Heart right ventricle (tissue), 16 donors: Measurements from ENCODE around the gene TGM5. TPM values are rescaled to one million over a fixed set of nuclear protein-coding genes. Genes with fewer than 3 reads are reported as not detected.
A peak's percentile ranks its signal among the peaks of the same experiment; 100 is the strongest.
"Not testable (repeated sequence)": the region's sequence is repeated elsewhere in the genome, so short reads cannot be mapped to it uniquely, and the experiment has no call there.

Experiments
- ATAC-seq, 8 donors: fragments of 200-7000 bp; cut with Tn5 transposase; one replicate each; pipeline ENCODE4 v1.9.1; 2020; ENCODE audit warnings: mild to moderate bottlenecking in 8 of 8, moderate library complexity in 8 of 8, moderate number of reproducible peaks in 1 of 8
- DNase-seq, 2 donors: peaks; one replicate each; pipeline ENCODE4 v3.0.0-alpha.2; 2020
- H3K27ac ChIP-seq, 10 donors: fragments of 200-600 bp; sonication (generic) in 2 of 10; one replicate each; pipeline versions ENCODE4 v1.5.0 to v1.8.0; 2020 to 2022; ENCODE audit warnings: mild to moderate bottlenecking in 3 of 10
- H3K27me3 ChIP-seq, 7 donors: fragments of 200-600 bp; one replicate each; pipeline ENCODE4 v1.8.0; 2021 to 2022; ENCODE audit warnings: mild to moderate bottlenecking in 2 of 7
- H3K36me3 ChIP-seq, 9 donors: fragments of 200-600 bp; sonication (generic) in 1 of 9; one replicate each; pipeline versions ENCODE4 v1.5.0 to v1.8.0; 2020 to 2022; ENCODE audit warnings: mild to moderate bottlenecking in 2 of 9
- H3K4me1 ChIP-seq, 9 donors: fragments of 200-600 bp; sonication (generic) in 1 of 9; one replicate each; pipeline versions ENCODE4 v1.5.0 to v1.8.0; 2020 to 2022; ENCODE audit warnings: mild to moderate bottlenecking in 4 of 9
- H3K4me3 ChIP-seq, 10 donors: fragments of 200-600 bp; sonication (generic) in 2 of 10; one replicate each; pipeline versions ENCODE4 v1.5.0 to v1.8.0; 2020 to 2022; ENCODE audit warnings: mild to moderate bottlenecking in 7 of 10, moderate library complexity in 2 of 10
- H3K9me3 ChIP-seq, 11 donors: fragments of 200-600 bp in 10 of 11; sonication (generic) in 2 of 11; one replicate each; pipeline versions ENCODE4 v1.5.0 to v1.8.0; 2013 to 2022; ENCODE audit warnings: mild to moderate bottlenecking in 2 of 11, control low read depth in 1 of 11, moderate library complexity in 1 of 11
- WGBS, 2 donors: extraction: QIAGEN DNeasy Blood & Tissue Kit; methylation state at CpG; one replicate each; pipeline ENCODE4 v1.1.7; 2013; ENCODE audit warnings: inconsistent platforms in 1 of 2; 5-methylcytosine and 5-hydroxymethylcytosine counted together
- intact Hi-C, 10 donors: fragments of 100-400 bp; cut with DNase I; formaldehyde crosslinking; loops; one replicate each; pipeline versions ENCODE4 v1.11.1 to v1.14.2; 2022
- polyA plus RNA-seq, 2 donors: library from polyadenylated mRNA; stranded (reverse); fragments of 200-250 nt; gene quantifications; one replicate each; pipeline ENCODE4 v1.2.3, GENCODE V29; 2013
- total RNA-seq, 10 donors: library from RNA; stranded (reverse); fragmentation: NEBNext Ultra II Directional in 3 of 10; extraction: Animal tissue kit (Norgen Biotek cat#: 25700) in 3 of 10; gene quantifications; one replicate each; pipeline versions ENCODE4 v1.2.1 to v1.2.4, GENCODE V29; 2021 to 2023
- TF ChIP-seq, protein P1 (sequence below), 9 donors: fragments of 200-600 bp; sonication (generic) in 2 of 9; IDR thresholded peaks; one replicate each; pipeline versions ENCODE4 v1.5.0 to v1.8.0; 2021 to 2022; ENCODE audit warnings: antibody characterized with exemption in 9 of 9, mild to moderate bottlenecking in 5 of 9, moderate library complexity in 1 of 9
- donor health status: Arrhythmogenic right ventricular cardiomyopathy.
- donor health status: ischemic (EF 13 %, LVEDD 7.1; RV severe dilation, severe dysfunction).
- donor health status: healthy with polysubstance abuse.
- donor health status: DM: no; HTN: yes; CAD: no.
- donor health status: DM: no; HTN: no; CAD: no.
- donor health status: ischemic (EF 25% LVEDD 6.9; RV normal size, moderate dysfunction).
- donor health status: ischemic (EF 25% LVEDD 5.7; RV mildly dilated, moderate dysfunction).
- donor health status: healthy.
- donor health status: DM: yes; HTN: yes; CAD: no.
- donor health status: Ischemic cardiomyopathy.
- donor health status: ischemic (EF 35%, LVEDD 5.7; RV mildly dilated, moderate dysfunction).
- donor health status: nonischemic (EF 11% LVEDD 7.7; RV severe dilation, severe dysfunction).
- donor health status: DM: yes; HTN: yes; CAD: no.
- donor health status: PGD.
- donor health status: ischemic (EF 29% LVEDD 5.4; RV normal size, mild dysfunction).
- donor health status: nonischemic (EF 23%, LVEDD 6.1; RV moderate dilation, normal function).

Gene TGM5
- total and polyA plus RNA-seq, 12 donors, result 0.10 TPM; not detected in 11

DNA sequence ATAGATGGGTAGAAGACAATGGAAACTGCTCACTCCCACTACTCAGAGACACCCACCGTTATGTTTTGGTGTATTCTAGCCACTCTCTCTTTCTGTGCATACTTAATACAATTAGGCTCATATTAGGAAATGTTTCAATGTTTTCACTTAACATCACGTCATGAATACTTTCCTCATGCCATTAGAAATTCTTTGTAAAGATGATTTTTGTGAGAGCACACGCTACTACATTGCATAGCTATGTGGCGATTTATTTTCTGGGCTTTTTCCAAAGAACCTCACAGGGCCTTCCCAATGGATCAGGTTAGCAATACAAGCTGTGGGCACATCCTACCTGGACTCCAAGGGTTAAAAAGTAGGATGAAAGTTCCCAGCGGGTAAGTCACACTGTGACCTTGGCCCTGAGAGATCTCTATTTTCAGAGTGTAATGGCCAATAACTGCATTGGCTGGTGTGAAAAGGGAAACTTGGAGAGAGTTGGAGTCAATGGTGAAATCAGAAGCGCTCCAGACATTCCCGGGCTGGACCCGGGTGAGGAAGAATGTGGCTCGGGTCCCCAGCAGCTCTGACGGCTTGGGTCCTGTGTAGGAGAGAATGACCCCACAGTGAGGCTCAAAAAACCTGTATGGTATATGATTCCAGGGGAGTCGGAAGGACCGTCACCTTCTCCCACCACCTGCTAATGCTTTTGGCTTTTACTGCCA is 25.8 kb upstream of the TGM5 start:
- TF ChIP-seq, protein P1, sequence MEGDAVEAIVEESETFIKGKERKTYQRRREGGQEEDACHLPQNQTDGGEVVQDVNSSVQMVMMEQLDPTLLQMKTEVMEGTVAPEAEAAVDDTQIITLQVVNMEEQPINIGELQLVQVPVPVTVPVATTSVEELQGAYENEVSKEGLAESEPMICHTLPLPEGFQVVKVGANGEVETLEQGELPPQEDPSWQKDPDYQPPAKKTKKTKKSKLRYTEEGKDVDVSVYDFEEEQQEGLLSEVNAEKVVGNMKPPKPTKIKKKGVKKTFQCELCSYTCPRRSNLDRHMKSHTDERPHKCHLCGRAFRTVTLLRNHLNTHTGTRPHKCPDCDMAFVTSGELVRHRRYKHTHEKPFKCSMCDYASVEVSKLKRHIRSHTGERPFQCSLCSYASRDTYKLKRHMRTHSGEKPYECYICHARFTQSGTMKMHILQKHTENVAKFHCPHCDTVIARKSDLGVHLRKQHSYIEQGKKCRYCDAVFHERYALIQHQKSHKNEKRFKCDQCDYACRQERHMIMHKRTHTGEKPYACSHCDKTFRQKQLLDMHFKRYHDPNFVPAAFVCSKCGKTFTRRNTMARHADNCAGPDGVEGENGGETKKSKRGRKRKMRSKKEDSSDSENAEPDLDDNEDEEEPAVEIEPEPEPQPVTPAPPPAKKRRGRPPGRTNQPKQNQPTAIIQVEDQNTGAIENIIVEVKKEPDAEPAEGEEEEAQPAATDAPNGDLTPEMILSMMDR (IDR thresholded peaks at IDR 0.05), result no peak
- H3K27me3 ChIP-seq, result peaks cover 0 to 45% (median 31%) of the 10 kb centered on the region in 7 donors
- H3K9me3 ChIP-seq, result no peaks in the 10 kb centered on the region
- H3K4me1 ChIP-seq, result peaks cover 0 to 4% (median 0%) of the 10 kb centered on the region in 9 donors
- H3K27ac ChIP-seq, result no peak overlapping the region
- 57 to 60% methylated on average over 12 of the region's 12 CpGs for WGBS, 2 donors
- no peaks in the 10 kb centered on the region for H3K36me3 ChIP-seq
- no peak for DNase-seq
- no peak overlapping the region for H3K4me3 ChIP-seq
- ATAC-seq, result no peak
- intact Hi-C loops, result no loop called here

DNA sequence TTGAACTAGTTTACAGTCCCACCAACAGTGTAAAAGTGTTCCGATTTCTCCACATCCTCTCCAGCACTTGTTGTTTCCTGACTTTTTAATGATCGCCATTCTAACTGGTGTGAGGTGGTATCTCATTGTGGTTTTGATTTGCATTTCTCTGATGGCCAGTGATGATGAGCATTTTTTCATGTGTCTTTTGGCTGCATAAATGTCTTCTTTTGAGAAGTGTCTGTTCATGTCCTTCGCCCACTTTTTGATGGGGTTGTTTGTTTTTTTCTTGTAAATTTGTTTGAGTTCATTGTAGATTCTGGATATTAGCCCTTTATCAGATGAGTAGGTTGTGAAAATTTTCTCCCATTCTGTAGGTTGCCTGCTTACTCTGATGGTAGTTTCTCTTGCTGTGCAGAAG is 22.9 kb upstream of the TGM5 start:
- 90 to 93% methylated on average over 2 of the region's 3 CpGs for WGBS, 2 donors
- not testable (repeated sequence) for ATAC-seq, H3K4me1 ChIP-seq

DNA sequence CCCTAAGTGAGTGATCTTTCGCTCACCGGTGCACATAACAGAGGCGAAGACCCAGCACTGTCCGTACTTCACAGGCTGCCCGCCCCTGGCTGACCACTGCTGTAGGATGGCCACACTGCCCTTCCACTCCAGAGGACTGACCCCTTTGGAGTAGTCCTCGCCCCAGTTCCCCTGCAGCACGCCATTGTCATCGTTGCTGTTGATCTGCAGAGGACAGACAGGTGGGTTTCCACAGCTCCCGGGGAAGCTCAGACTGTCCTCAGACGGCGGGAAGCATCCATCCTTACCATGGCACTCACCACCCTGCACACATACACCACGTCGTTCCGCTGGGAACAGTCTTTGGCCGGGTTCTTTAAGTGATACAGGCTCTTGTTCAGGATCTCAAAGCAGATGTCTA is 20.5 kb upstream of the TGM5 start:
- Histone ChIP-seq H3K9me3 (no peaks in the 10 kb centered on the region), H3K4me3 (no peak overlapping the region), H3K27me3 (peaks cover 0 to 12% (median 0%) of the 10 kb centered on the region in 7 donors), H3K4me1 (peaks cover 0 to 4% (median 0%) of the 10 kb centered on the region in 9 donors), H3K36me3 (no peaks in the 10 kb centered on the region), H3K27ac (no peak overlapping the region)
- intact Hi-C loops, result loop anchor here in 1 of 10 donors (5.0 kb wide), 1 partner anchor 60 kb away; no protein-coding TSS in a partner anchor
- TF ChIP-seq, protein P1 (IDR thresholded peaks at IDR 0.05), result no peak
- WGBS, 2 donors, result 73% methylated on average over 15 of the region's 15 CpGs
- no peak for DNase-seq
- no peak for ATAC-seq

More for the DNA sequence above, 22.9 kb upstream of the TGM5 start:
- H3K27ac ChIP-seq, H3K36me3 ChIP-seq, DNase-seq, H3K9me3 ChIP-seq, H3K4me3 ChIP-seq: not testable (repeated sequence)
- intact Hi-C loops, result loop anchor here in 1 of 10 donors (5.0 kb wide), 1 partner anchor 62 kb away; no protein-coding TSS in a partner anchor
- peaks cover 0 to 29% (median 19%) of the 10 kb centered on the region in 7 donors for H3K27me3 ChIP-seq

DNA sequence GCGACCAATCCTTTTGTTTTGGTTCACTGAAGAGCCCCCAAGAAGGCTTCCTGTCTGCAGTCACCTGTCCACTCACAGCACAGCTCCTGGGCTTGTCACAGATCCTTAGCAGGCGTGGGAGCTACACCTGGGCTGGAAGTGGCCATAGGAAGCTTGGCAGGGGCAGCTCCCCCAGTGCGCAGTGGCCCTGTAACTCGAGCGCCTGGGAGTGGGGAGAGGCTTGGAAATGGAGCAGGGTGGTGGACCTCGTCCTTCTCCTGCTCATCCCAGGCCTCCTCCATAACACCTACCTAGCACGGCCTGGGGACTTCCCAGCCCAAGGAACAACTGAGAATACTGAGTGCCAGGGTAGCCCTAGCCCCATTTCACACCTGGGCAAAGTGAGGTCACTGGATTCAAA is 19.3 kb upstream of the TGM5 start:
- Histone ChIP-seq H3K9me3 (no peaks in the 10 kb centered on the region), H3K27me3 (peaks cover 0 to 12% (median 0%) of the 10 kb centered on the region in 7 donors), H3K4me1 (peaks cover 0 to 4% (median 0%) of the 10 kb centered on the region in 9 donors), H3K36me3 (no peaks in the 10 kb centered on the region), H3K4me3 (no peak overlapping the region), H3K27ac (no peak overlapping the region)
- no peak for DNase-seq
- ATAC-seq, result peak in 3 of 8 donors; percentile 18 to 68 (median 40)
- intact Hi-C loops, result loop anchor here in 1 of 10 donors (5.0 kb wide), 1 partner anchor 59 kb away; no protein-coding TSS in a partner anchor
- WGBS, 2 donors, result 60 to 63% methylated on average over 7 of the region's 7 CpGs
- TF ChIP-seq, protein P1 (IDR thresholded peaks at IDR 0.05), result no peak
